Iris pigment epithelial cell (primary cell): Measurements from ENCODE around the gene SH3RF1.
"Not testable (repeated sequence)": the region's sequence is repeated elsewhere in the genome, so short reads cannot be mapped to it uniquely, and the experiment has no call there.

ENCODE experiments used
- DNase-seq: peaks from one replicate; pipeline ENCODE4 v3.0.0-alpha.2; 2011; ENCODE audit warnings: low read depth

The SH3RF1 gene

DNA sequence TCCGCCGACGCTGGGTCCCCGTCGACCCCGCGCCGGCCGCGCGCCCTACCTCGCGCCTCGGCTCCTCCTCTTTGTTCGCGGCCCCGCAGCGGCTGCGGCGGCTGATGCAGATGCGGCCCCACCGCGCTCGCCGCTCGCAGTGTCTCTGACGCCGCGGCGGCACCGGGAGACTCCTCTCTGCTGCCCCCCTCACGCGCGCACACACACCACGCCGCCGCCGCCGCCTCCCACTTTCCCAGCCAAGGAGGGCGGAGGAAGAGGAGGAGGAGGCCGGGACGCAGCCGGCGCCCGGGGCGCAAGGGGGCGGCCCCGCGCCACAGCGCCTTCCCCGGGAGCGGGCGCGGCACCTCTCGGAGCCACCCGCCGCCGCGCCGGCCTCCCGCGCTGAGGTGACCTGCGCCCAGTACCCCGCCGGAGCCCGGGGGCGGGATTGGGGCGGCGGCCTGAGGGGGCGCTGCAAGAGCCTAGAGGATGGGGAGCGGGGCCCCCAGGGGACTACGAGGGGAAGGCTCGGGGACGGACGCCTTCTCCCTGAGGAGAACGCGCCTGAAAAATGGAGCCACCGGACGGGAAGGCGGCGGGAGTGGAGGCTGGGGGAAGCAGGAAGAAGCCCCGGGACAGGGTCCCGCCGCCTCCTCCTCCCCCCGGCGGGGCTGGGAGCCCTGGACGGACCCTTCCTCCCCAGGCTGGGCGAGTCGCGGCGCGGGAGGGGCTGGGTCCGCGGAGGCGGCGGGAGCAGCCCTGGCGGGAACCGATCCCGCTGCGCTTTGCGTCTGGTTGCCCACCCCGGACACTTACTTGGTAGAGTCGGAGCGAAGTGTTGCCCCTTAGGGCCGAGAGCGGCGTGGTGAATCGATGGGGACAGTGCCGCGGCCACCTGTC lies at the start of gene SH3RF1:
SH3RF1 (minus strand) TSS at position 147 of the 882 bp plus-strand sequence. CDS start 1,744 bp downstream, outside the sequence.
- DNase-seq: peak; percentile 90

DNA sequence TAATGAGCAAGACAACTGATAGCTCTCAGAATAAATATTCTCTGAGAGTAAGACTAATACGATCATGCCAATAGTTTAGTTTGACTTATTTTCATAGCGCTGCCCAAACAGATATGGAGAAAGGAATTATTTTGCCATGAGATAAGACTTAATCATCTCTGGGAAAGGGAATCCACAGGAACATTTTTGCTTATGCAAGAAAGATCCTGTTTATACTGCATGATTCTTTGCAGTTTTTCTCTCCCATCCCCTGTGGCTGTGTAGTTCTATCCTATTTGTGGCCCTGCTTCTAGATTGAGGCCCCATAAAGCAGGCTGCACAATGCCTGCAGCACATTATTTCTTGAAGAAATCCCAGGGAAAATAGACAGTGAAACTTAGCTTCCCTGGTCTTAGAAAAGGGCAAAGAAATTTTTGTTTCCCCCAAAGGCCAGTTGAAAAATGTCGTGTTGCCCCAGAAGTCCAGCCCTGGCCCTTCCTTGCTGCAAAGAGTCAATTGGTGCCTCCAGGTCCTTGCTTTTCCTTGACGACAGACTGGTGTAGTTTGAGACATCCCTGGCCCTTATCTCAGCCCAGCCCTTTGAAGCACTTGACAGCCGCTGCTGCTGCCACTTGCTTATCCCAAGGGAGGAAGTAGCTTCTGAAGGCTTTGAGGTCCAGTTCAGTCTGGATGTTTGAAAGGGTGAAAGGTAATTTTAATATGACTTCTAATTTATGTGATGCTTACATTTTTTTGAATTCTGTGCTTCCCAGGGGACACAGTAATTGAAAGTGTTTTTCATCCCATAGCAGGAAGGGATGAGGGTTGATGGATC lies 45.0 kb upstream of the SH3RF1 start:
- DNase-seq: peak; percentile 75

DNA sequence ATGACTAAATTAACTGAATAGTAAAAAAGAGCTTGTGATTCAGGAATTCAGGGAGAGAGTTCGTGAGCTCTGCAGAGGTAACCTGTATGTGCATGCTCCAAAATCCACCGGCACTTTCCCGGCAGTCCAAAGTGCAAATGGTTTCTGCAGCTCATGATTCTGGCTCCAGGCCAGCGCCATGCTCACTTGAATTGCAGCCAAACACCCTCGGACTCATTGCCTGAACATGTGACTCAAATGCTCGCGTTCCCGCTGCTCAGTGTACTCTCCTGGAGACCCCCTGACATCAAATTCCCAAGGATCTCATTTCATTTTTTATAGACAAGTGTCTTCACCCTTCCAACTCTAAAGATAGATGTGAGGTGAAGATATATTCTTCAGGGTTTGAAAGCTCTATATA lies 44.1 kb upstream of the SH3RF1 start:
- peak; percentile 70 for DNase-seq

DNA sequence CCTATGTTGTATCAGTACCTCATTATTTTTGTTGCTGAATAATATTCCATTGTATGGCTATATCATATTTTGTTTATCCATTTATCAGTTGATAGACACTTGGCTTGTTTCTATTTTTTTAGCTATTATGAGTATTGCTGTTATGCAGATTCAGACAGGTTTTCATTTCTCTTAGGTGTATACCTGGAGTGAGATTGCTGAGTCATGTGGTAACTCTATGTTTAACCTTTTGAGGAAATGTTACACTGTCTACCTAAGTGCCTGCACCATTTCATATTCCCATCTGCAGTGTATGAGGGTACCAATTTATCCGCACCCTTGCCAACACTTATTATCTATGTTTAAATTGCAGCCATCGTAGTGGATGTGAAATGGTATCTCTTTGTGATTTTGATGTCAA lies 43.0 kb upstream of the SH3RF1 start:
- DNase-seq: no peak

DNA sequence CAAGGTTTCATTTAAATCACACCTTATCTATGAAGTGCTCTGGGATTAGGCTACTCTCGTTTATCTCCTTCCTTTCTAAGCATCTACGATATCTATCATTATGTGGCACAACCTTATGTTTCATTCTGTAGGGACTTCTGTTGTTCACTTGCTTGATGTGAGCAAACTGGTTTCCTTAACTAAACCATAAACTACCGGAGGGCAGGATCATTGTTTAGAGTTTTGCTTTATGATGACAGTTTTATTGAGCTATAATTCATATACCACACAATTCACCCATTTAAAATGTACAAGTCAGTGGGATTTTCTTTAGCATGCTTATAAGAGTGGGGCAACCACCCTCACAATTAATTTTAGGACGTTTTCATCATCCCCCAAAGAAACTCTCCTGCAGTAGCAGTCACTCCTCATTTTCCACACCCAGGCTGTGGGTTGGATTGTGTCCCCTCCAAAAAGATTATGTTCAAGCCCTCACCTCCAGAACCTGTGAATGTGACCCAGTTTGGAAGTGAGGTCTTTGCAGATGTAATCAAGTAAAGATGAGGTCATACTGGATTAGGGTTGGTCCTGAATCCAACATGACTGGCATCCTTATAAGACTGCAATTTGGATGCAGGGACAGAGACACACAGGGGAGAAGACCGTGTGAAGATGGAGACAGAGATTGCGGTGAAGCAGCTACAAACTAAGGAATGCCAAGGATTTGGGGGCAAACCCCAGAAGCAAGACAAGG lies 42.1 kb upstream of the SH3RF1 start:
- DNase-seq: no peak

DNA sequence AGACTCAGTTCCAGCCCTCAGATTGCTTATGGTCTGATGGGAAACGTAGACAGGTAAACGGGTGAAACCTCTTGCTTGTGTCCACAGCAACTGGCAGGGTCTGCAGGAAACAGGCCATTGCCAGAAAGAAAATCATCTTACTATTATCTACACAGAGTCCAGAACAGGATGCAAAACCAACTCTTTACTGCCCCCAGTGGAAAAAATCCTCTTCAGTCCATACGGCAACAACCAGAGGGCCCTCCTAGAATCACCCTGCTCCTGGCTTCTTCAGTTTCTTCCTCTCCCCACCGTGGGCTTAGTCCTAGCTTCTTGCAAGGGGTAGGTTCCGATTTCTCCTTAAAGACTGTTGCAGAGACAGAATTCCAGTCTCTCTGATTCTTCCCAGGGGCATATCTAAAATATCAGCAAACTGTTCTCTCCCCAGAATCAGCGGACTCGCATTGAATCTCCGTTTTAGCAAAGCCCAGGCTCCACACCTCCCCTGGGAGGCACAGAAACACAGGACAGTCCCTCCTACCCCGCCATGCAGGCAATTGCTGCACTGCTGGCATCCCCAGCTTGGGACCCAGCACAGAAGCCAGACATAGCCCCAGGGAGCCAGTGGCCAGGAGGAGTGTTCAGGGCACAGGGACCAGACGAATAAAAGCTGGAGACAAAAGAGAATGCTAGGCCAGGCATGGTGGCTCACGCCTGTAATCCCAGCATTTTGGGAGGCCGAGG lies 41.0 kb upstream of the SH3RF1 start:
- peak; percentile 66 for DNase-seq

DNA sequence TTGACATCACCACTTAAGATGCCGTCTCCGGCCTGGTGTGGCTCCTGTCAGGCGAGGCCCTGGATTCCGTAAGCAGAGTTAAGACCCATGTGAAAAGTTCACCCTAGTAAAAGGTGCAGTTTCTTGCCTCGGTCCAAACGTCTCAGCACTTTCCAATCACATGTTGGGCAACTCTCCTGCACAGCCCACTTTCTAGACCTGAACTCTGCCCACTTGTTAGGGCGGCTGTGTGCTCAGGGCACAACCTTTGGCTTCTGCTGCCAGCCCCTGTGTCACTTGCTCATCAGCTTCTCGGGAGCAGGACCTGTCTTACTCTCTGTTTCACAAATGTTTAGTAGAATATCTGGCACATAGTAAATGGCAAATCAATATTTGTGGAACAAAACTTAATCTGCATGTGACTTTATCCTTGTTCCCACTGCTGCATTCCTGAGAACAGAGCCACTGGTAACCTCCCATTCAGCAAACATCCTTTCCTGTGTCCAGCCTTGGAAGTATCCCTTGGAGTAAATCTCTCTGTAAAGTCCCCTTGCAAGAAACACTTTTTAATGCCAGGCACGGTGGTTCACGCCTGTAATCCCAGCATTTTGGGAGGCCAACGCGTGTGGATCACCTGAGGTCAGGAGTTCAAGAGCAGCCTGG lies 38.7 kb upstream of the SH3RF1 start:
- no peak for DNase-seq

DNA sequence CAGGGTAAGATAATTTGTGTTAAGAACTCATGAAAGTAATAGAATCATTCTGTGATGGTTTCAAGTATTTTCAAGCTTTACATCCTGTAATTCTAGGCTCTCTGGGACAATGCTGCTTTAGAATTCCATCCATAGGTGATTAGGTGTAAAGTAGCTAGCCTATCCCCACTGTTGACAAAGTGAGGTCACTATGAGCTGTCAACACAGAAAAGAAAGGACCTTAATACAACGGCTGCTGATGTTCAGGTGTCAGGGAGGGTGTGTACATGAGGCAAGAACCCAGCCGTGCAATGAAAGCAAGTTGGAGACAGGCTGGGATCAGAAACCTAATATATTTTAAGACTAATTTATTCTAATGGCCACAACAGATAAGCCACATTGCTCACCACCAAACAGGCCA lies 36.8 kb upstream of the SH3RF1 start:
- DNase-seq: no peak

DNA sequence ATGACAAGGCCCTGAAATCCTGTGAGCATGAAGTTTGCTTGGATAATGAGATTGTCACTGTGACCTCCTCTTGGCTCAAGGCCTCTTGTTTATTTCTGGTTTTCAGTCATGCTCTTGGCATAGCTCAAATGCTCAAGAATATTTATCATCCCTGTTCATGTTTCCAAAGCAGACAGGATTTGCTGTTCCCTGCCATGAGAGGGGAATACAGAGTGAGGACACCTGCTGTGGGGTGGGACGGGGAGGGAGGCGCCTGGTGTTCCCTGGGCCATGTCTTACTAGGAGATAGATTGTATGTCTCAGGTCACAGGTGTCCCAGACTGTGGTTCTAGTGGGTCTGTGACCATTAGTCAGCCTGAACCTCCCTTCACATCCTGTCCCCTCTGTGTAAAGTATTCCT lies 34.9 kb upstream of the SH3RF1 start:
- peak; percentile 31 for DNase-seq

DNA sequence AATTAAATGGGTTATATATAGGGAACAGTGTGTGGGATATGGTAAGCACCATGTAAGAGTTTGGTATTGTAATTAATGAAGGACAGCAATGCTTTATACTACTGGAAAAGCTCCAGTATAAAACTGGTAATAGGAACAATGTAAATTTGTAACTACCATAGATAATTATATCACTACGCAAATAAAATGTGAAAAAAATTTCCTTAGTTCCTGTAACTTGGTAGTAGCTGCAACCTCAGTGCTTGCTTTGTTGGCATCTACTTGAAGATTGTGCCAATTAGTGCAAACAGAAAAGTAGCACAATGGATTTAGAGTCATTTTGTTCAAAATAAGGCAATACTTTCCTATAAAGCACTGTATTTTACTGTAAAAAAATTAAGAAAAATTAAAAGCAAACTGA lies 34.4 kb upstream of the SH3RF1 start:
- no peak for DNase-seq

DNA sequence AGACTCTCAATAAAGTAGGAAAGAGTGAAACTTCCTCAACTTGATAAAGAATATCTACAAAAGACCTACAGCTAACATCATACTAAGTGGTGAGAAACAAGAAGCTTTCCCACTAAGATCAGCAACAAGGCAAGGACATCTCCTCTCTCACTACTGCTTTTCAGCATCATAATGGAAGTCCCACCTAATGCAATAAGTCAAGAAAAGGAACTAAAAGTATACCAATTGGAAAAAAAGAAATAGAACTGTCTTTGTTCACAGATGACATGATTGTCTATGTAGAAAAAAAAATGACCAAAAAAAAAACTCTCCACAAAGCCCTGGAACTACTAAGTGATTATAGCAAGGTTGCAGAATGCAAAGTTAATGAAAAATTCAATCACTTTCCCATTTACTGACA lies 25.1 kb upstream of the SH3RF1 start:
- DNase-seq: no peak

DNA sequence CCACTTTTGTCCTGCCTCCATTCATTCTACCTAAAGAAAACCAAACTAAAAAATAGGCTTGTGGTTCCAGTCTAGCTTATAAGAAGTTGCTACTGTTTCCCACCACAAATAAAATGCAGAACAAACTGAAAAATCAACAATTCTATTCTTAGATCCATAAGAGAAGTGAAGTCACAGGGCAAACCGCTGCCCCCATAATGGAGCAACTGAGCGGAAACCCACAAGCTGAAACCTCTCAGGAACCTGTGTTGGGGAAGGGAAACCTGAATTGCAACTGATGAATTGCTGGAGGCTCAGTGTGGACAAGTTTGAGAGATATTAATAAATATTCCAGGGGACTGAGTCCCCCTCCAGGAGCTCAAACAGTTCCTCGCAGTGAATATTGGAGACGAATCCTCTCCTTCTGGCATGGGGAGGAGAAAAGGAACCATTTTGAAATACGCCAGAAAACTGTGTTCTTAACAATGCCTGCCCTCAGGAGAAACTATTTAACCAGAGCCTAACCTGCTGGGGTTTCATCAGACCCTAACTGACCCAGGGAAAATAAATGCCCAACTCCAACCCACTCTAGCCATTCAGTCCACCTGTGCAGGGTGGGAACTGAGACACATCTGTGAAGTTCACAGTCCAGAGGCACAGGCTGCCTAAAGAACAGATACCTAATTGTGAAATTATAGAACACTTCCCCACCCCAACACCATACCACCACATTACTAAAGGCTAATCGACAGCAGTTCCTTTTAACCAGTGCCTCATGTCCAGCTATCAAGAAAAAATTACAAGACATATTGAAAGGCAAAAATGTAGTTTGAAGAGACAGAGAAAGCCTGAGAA lies 22.8 kb upstream of the SH3RF1 start:
- no peak for DNase-seq

DNA sequence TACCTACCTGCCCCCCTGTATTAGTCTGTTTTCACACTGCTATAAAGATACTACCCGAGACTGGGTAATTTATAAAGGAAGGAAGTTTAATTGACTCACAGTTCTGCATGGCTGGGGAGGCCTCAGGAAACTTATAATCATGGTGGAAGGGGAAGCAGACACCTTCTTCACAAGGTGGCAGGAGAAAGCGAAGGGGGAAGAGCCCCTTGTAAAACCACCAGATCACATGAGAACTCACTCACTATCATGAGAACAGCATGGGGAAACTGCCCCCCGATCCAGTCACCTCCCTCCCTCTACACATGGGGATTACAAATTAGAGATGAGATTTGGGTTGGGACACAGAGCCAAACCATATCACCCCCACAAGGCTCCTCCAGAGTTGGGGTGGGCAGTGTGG lies 17.2 kb upstream of the SH3RF1 start:
- not testable (repeated sequence) for DNase-seq

DNA sequence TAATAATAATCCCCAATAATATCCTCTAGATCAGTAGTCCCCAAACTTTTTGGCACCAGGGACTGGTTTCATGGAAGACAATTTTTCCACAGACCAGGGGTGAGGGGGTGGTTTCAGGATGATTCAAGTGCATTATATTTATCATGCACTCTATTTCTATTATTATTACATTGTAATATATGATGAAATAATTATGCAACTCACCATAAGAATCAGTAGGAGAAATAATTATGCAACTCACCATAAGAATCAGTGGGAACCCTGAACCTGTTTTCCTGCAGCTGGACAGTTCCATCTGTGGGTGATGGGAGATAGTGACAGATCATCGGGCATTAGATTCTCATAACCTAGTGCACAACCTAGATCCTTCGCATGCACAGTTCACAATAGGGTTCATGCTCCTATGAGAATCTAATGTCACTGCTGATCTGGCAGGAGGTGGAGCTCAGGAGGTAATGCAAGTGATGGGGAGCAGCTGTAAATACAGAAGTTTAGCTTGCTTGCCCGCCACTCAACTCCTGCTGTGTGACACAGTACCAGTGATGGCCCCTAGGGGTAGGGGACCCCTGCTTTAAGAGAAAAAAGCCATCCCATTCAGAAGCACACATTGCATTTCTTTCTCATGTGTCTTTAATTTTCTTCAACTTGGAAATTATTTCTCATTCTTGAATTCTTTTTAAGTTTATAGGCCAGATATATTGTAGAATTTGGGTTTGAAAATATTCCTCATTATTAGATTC lies 16.0 kb upstream of the SH3RF1 start:
- DNase-seq: no peak

DNA sequence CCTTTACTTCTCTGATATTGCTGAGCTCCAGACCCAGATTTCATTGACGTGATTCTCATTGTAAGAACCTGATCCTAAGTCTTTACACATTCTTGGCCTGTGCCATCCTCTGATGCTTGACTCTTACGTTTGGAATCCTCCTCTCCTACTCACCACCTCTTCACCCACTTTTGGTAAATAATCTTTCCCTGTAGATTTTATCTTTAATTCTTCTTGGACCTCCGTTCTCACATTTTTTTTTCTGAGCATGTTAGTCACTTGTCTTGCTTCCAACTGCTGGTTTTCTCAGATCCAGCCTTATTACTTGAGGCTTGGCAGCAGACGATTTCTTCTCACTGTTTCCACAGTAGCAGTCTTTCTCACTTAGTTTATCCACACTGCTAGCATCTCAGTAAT lies 12.4 kb upstream of the SH3RF1 start:
- DNase-seq: peak; percentile 90

DNA sequence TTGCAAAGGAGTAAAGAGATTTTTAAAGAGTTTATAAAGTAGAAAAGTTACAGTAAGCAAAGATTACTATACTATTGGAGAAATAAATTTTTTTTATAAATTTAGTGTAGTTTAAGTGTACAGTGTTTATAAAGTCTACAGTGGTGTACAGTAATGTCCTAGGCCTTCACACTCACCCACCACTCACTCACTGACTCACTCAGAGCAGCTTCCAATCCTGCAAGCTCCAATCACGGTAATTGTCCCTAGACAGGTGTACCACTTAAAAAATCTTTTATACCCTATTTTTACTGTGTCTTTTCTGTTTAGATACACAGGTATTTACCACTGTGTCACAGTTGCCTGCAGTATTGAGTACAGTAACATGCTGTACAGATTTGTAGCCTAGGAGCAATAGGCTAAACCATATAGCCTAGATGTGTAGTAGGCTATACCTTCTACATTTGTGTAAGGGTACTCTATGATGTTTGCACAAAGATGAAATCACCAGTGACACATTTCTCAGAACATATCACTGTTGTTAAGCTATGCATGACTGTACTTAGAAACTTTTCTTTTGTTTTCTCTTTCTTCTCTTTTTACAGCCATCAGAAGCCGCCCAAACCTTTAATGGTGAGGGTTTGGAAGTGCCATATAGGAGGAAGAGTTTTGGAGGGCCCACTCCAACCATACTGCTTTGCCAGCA lies 11.8 kb upstream of the SH3RF1 start:
- peak; percentile 53 for DNase-seq

DNA sequence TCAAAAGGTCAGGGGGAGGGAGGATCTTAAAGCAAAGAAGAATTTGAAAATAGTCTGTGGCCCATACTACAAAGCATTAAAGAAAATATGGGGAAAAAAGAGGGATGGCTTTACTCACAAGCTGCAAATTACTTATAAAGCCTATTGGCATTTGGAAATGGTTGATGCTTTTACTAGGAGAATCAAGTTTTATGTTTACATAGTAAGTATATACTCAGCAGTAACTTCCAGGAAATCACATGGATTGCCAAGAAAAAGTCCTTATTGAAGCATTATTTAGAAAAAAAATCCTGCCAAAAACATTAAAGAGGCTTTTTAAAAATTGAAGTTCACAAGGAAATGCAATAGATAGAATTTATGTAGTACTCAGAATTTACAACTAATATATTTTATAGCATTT lies 8.4 kb upstream of the SH3RF1 start:
- DNase-seq: no peak

DNA sequence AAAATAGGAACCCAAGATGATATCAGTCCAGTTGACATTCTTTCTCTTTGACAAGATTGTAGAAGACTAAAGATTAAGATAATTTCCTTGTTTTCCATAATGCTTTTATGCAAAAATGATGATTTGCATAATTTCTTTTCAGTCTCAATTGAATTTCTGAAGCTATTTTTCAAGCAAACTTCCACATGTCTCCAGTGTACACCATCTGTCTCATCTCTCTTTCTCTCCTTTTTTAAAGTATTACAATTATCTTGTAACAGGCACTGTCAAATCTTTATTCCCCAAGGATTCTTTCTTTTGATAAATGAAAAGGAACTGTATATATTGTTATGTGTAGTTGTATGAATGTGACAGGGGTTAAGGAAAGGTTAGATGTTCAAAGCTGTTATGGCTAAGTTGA lies 7.9 kb upstream of the SH3RF1 start:
- no peak for DNase-seq

DNA sequence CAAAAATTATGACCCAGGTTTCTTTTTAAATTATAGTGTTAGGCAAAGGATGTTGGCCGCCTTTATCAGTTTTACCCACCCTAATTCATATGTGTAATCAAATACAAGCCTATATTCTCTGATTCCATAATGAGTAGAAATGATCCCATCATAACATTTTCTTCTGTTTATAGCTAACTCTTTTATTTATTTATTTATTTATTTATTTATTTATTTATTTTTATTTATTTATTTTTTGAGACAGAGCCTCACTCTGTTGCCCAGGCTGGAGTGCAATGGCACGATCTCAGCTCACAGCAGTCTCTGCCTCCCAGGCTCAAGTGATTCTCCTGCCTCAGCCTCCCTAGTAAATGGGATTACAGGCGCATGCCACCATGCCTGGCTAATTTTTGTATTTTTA lies 7.1 kb upstream of the SH3RF1 start:
- not testable (repeated sequence) for DNase-seq
